Stimulated activated CD4-positive, alpha-beta T cell treated with anti-CD3 and anti-CD28 coated beads, Interleukin-15, amount 100 ng/mL, for 48 hours (primary cell): ENCODE results near the gene ERAL1.
"Not testable (repeated sequence)": the region's sequence is repeated elsewhere in the genome, so short reads cannot be mapped to it uniquely, and the experiment has no call there.

Source experiments
- DNase-seq, 2 donors: peaks; one replicate each; pipeline ENCODE4 v3.0.0-alpha.2; 2020; ENCODE audit warnings: low read depth in 2 of 2

The ERAL1 gene

GRCh38 chr17:28898527-28898955, 43.7 kb downstream of the ERAL1 start:
- DNase-seq = no peak

GRCh38 chr17:28899212-28899815, 44.5 kb downstream of the ERAL1 start:
- no peak for DNase-seq

DNA sequence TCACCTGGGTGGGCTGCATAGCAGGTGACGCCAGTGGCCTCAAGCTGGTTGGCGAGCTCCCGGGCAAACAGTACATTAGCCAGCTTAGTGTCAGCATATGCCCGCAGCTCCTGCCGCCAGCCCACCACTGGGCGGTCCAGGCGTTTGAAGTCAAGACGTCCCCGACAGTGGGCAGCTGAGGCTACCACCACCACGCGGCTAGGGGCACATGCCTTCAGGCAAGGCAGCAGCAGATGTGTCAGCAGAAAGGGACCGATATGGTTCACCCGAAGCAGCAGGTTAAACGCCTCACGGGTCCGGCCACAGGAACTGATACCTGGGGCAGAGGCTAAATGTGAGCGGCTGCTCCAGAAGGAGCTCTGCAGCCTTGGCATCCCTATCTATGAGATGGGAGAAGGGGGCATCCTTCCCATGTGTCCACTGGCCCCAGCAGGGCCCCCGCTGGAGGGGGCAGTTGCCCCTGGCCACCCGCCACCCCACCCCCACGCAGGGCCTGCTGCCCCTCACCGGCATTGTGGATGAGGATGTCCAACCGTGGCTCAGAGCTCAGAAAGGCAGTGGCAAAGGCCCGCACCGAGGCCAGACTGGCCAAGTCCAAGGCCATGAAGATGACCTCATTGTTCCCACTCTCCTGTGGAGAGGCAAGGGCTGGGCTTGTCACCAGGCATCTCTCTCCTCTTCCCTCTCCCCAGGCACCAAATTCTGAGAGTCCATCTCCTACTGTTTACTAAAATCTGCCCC, 46.3 kb downstream of the ERAL1 start:
- DNase-seq = no peak

- peak in 1 of 2 donors; percentile 31 for DNase-seq
These were observed 47.3 kb downstream of the ERAL1 start for GRCh38 chr17:28901866-28902818.

DNA sequence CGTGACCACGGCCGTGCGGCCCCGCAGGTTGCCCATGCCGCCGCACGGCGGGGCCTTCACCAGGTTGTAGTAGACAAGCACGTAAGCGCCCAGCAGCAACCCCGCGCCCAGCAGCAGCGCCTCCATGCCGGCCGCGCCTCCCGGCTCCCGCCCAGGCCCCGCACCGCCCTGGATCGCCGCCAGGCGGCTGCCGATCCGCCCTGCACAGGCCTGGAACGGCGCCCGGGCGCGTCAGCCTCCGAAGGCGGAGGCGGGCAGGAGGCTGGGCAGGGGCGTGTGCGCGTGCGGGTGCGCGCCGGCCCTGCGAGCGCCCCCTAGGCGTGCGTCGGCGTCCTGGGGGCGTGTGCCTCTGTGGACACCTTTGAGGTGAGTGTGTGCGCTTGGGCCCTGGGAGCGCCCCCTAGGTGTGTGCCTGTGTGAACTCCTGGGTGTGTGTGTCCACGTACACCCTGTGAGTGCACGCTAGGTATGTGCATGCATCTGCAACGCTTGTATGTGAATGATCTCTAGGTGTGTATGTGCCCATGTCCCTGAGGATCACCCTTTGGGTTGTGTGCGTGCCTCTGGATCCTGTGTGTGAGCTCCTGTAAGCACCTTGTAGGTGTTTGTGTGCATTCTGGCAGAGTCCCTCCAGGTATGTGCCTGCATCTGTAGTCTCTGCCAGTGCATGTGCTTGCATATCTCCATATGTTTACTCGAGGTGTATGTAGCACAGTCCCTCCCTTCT, 48.2 kb downstream of the ERAL1 start, which contains the start of gene DHRS13:
TSS of gene DHRS13 (minus strand) at position 261 of the 727 bp plus-strand sequence. CDS start at position 126, 135 bp downstream.
- DNase-seq = peak; percentile 86 to 91

DNA sequence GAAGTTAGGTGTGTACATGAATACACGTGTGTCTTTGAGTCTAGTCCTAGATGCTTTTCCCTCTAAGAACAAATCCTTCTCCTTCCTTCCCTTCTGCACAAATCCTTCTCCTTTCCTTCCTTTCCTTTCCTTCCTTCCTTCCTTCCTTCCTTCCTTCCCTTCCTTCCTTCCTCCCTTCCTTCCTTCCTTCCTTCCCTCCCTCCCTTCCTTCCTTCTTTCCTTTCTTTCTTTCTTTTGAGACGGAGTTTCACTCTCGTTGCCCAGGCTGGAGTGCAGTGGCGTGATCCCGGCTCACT, 48.7 kb downstream of the ERAL1 start:
- not testable (repeated sequence) for DNase-seq

- DNase-seq = no peak
These were observed 50.0 kb downstream of the ERAL1 start for GRCh38 chr17:28904800-28905199.

GRCh38 chr17:28906276-28906675, 51.5 kb downstream of the ERAL1 start:
- DNase-seq = no peak

DNA sequence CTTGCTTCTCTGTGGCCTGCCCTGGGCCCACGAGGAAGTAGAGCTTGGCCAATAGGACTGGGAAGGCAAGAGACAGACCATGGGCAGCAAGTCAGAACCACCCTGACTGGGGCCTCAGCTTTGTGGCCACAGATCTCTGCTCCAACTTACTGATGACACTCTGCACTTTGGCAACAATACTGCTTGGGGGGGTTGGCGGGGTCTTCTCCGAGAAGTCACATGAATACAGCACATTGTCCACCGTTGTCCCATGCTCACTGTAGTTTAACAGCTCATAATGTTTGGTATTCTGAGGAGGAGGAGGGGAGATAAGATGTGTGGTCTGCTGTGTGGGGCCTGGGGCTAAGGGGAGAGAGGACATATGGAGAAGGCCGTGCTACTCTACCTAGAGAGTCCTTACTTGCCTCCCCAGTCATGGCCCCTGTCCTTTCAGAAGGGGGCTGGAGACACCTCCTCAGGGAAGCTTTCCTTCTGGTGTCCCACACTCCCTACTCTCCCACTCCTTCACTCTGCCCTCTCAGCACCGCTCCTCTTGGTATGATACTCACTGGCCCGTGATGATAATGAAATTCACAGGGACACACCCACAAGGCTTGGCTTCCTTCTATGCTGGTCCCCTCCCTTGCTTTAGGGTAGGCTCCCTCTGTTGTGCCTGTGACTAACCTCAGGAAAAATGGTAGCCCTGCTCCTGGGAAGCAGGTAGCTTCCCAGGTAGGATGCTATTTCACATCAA, 52.1 kb downstream of the ERAL1 start:
- no peak for DNase-seq

DNA sequence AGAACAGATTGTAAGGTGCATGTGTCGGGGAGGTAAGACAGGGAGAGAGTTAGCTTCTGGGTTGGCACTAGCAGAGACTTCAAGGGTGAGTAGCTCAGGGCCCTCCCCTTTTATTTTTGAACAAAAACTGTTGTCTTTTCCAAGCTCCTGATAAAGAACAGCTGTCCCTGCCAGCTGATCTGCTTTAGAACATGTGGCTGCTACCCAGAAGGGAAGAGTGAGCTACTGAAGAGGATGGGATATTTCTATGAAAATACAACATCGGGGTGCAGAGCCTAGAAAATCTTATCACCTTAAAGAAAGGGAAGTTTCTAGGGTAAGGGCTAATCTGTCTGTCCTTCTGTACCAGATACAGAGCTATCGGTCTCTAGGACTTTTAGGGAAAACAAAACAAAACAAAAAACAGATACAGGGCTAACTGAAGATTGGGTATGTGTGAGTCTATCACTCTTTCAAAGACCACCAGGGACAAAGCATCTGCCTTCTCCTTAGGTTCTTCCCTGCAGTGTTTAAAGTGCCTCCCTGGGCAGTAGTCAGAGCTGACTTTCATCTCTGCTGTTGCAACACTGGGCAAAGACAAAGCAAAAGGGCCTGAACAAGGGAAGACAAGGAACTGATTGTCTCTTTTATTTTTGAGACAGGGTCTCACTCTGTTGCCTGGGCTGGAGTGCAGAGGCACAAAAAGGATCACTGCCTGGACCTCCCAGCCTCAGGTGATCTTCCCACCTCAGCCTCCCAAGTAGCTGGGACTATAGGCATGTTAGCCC, 53.1 kb downstream of the ERAL1 start:
- DNase-seq = no peak

DNA sequence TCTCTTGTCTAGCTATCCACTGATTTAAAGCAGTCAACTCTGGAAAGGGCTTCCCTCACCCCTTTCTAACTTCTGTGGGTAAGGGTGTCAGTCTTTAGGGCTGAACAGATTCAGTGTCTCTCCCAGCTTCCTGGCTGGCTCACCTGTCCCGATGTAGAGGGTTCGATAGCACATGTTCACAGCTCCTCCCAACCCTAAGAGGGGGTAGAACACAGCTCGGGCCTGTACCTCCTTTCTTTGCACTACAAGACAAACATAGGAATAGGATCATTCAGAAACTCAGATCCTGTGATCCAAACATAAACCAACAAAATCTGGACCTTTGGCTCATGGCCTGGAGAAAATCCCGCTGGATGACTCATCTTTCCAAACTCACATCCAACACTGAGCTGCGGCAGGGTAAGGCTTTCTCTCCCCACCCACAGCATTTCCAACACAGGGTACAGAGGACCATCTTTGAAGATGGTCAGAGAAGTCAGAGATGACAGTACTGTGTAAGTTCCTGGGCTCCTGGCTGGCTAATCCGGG, 53.9 kb downstream of the ERAL1 start:
- no peak for DNase-seq

DNA sequence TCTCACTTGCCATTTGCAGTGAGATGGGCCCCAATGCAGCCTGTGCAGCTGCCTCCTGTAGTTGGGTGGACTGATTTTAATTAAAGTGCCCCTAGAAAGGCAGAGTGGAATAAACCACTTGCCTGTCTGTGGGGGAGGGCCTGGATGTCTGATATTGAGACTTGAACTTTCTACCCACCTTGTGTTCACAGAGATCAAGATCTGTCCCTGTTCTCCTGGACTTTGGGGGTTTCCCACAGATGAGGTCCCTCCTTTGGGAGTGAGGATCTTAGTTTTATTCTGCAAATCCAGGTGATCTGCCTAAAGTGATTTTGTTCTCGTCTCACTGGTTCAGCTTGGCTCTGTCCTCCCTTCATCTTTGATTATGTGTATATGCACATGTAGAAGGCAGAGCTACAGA, 55.7 kb downstream of the ERAL1 start:
- no peak for DNase-seq
